ENCODE data around the gene DNAH11.
"Not testable (repeated sequence)": the region's sequence is repeated elsewhere in the genome, so short reads cannot be mapped to it uniquely, and the experiment has no call there.

The DNAH11 gene

DNA sequence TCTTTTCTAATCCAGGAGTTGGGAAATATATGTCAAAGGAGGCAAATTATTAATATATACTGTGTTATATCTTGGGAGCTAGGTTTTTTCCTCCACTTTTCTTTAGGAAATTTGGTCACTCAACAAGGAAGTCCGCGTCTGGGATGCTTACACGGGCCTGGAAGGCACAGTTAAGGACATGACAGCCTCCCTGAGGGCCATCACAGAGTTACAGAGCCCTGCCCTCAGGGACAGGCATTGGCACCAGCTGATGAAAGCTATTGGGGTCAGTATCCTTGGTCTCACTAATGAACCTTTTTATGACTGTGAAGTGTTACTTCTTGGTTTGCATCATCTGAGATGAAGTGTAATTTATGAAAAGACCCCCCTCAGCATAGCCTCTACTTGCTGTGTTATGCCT lies 74.7 kb downstream of the DNAH11 start:
- DNase-seq (no peak), ATAC-seq (no peak)

DNA sequence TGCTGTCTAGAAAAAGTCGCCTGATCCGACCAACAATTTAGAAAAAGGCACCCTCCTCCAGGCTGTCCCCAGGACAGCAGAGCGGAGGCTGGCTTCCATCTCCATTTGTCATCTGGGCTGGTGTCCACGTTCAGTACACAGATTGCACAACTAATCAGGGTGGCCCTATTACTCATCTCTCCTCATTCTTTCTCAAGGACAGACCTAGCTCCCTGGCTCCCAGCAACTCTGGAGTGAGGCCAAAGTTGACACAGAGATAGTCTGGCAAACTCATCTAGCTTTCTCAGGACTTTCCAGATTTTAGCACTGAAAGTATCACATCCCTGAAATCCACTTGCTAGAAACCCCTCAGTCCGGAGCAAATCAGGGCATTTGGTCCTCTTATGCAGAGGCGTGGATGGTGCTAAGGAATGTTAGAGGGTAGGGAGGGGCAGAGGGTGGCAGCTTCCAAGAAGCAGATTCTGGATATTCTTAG lies 75.1 kb downstream of the DNAH11 start:
- DNase-seq, result no peak
- no peak for ATAC-seq

- ATAC-seq (no peak), DNase-seq (no peak)
These were observed 75.9 kb downstream of the DNAH11 start for GRCh38 chr7:21618706-21619105.

- DNase-seq, result no peak
- no peak for ATAC-seq
These were observed 77.2 kb downstream of the DNAH11 start for GRCh38 chr7:21620054-21620453.

DNA sequence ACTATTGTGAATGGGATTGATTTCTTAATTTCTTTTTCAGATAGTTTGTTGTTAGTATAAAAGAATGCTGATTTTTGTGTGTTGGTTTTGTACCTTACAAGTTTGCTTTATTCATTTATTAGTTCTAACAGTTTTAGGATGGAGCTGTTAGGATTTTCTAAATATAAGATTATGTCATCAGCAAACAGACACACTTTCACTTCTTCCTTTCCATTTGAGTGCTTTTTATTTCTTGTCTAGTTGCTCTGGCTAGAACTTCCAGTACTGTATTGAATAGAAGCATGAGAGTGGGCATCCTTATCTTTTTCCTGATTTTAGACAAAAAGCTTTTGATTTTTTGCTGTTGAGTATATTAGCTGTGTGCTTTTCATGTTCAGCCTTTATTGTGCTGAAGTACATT lies 81.5 kb downstream of the DNAH11 start:
- ATAC-seq (no peak), DNase-seq (no peak)

DNA sequence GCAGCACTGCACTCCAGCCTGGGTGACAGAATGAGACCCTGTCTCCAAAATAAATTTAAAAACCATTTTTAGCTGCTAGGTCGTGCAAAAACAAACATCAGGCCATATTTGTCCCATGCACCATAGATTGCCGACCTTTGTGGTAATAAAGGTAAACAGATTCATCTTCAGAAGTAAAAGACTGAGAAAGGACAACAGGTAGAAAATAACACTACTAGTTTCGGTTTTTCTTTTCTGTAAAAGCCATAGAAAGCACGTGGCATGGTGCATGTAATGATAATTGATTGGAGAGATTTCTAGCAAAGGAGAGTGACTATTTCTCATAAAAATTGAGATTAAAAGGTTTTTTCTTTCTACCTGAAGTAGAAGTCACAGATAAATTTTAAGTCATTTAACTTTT lies 93.9 kb downstream of the DNAH11 start:
- DNase-seq, result no peak
- no peak for ATAC-seq

GRCh38 chr7:21639206-21639868 lies 96.5 kb downstream of the DNAH11 start:
- DNase-seq (no peak), ATAC-seq (no peak)

- no peak for ATAC-seq
- DNase-seq, result no peak
These were observed 97.3 kb downstream of the DNAH11 start for GRCh38 chr7:21640105-21640504.

DNA sequence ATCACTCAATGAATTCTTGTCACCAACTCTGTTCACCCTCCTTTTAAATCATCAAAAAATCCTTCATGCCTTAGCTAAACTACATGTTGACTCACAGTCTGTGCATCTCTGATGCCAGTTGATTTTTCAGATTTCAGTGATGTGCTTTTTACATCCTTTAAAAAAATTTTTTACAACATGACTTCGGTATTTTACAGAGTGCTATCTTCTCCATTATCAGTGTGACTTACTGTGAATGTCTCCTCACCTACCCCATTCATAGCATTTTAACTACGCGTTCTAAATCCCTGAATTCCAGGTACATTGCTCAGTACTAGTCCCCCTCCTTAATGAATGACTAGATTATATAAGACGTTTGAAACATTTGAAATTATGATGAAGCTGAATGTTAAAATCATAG lies 98.7 kb downstream of the DNAH11 start:
- ATAC-seq (no peak), DNase-seq (no peak)

- no peak for ATAC-seq
- no peak for DNase-seq
These were observed 99.6 kb downstream of the DNAH11 start for GRCh38 chr7:21642422-21642821.

GRCh38 chr7:21651697-21652096 lies 108.9 kb downstream of the DNAH11 start:
- ATAC-seq, result no peak
- no peak for DNase-seq

DNA sequence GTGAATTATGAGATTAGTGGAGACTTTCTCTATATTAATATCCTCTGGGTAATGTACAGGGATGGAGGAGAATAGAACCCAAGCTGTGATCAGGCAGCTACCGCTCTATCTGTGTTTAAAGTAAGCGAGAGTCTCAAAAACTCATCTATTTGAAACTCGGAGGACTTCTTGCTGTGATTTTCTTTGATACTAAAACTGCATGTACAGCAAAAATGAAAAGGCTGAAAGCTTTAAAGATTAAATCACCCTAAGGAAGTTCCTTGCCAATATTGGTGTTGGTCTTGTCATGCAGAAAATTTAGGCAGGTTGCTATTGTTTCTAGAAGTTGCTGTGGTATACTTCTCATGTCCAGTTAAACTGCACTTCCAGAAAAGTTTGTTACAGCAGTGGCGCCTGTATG lies 110.8 kb downstream of the DNAH11 start:
- DNase-seq, result no peak

GRCh38 chr7:21656081-21656480 lies 113.2 kb downstream of the DNAH11 start:
- ATAC-seq (no peak), DNase-seq (no peak)

More for the DNA sequence above, 110.8 kb downstream of the DNAH11 start:
- no peak for ATAC-seq

GRCh38 chr7:21656796-21657195 lies 114.0 kb downstream of the DNAH11 start:
- ATAC-seq, result no peak
- DNase-seq, result no peak

DNA sequence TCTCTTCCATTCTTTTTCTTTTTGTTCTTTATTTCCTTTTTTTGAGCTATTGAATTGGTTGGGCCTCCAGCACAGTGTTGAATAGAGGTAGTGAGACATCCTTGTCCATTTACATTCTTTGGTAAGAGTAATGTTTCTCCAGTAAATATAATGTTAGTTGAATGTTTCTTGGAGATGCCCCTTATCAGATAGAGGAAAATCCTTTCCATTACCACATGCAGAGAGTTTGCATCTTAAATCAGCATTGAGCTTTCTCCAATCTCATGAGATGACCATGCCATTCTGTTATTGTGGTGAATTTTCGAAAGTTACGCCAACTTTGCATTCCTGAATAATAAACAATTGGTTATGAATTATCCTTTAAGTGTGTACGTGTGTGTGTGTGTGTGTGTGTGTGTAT lies 127.7 kb downstream of the DNAH11 start:
- ATAC-seq (no peak), DNase-seq (no peak)

DNA sequence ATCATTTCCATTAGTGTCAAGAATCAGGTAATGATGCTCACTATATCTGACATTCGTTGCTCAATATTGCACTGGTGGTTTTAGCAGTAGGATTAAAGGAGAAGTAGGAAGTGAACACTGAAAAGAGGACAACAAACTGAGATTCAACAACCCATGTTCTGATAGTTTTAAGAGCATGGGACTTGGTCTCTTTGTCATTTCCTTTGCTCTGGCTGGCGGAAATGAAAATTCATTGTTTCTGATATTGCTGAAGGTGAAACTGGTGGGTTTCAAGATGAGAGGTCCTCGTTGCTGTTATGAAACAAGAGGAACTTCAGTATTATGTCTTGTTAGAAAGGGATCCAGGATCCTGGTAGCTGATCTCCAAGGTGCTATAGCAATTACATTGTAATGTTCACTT lies 129.0 kb downstream of the DNAH11 start:
- ATAC-seq (no peak), DNase-seq (no peak)

DNA sequence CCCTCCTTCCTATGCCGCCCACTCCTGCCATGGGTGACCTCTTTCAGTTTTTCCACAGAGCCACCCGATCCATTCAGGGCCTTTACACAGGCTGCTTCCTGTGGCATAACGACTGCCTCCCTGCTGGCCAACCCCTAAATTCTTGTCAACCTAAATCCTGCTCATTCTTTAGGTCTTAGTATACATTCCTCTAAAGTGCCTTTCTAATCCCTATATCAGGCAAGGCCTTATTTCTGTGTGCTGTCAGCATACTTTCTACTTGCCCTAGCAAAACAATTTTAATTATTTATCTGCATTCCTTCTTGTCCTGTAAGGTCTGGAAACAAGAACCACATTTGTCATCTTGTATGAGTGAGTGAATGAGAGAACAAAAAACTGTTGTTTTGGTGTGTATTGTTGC lies 132.4 kb downstream of the DNAH11 start:
- ATAC-seq (no peak), DNase-seq (no peak)

- ATAC-seq (no peak), DNase-seq (no peak)
These were observed 147.9 kb downstream of the DNAH11 start for GRCh38 chr7:21690705-21691104.

GRCh38 chr7:21691146-21691545 lies 148.3 kb downstream of the DNAH11 start:
- ATAC-seq, DNase-seq: not testable (repeated sequence)

DNA sequence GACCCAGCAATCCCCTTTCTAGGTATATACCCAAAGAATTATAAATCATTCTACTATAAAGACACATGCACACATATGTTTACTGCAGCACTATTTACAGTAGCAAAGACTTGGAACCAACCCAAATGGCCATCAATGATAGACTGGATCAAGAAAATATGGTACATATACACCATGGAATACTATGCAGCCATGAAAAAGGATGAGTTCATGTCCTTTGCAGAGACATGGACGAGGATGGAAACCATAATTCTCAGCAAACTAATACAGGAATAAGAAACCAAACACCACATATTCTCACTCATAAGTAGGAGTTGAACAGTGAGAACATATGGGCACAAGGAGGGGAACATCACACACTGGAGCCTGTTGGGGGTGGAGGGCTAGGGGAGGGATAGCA lies 157.7 kb downstream of the DNAH11 start:
- DNase-seq, ATAC-seq: not testable (repeated sequence)

- DNase-seq (no peak), ATAC-seq (no peak)
These were observed 159.5 kb downstream of the DNAH11 start for GRCh38 chr7:21702303-21702702.

DNA sequence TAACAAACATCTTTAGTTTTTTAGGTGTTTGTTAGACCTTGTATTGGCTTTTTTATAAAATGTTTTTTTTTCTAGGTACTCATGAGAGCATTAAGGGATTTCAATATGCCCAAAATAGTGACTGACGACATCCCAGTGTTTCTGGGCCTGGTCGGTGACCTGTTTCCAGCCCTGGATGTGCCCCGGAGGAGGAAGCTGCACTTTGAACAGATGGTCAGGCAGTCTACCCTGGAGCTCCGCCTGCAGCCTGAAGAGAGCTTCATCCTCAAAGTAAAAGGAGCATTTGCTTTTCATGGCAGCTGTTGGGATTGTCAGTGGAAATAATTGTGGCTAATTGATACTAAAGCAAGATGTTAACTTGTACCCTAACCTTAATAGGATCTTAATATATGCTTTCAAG lies 161.5 kb downstream of the DNAH11 start:
- DNase-seq (no peak), ATAC-seq (no peak)

- DNase-seq, result no peak
These were observed 163.3 kb downstream of the DNAH11 start for GRCh38 chr7:21706131-21706530.

DNA sequence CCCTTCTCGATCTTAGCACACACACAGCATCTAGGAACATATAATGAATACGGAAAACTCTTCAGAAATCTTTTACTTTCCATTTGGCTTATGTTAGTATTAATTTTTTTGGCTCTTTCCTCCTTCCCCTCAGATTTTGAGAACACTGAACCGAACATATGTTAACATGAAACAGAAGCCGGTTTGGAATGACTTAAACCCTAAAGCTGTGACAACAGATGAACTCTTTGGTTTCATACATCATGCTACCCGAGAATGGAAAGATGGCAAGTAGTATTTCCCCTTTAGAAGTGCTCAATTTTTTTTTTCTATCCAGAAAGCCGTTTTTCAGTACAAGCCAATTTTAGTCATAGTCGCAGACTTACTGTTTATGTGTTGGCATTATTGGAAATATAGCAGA lies 164.7 kb downstream of the DNAH11 start:
- no peak for DNase-seq
- no peak for ATAC-seq

More at GRCh38 chr7:21706131-21706530, 163.3 kb downstream of the DNAH11 start:
- no peak for ATAC-seq

DNA sequence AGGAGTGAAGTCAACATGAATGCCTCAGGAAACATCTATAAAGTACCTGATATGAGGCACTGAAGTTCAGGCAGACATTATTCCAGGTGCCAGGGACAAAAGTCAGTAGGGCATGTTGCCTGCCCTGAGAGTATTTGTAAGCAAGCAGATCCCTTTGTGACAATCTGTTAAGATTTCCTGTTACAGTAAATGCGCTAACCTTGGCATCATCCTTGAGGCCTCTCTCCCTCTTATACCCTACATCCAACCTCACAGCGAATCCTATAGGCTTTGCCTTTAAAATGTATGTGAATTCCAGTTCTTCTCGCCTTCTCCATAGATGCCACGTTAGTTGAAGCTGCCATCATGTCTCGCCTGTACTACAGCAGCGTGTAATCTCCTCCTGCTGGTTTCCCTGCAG lies 165.3 kb downstream of the DNAH11 start:
- no peak for ATAC-seq

More for the DNA sequence above, 165.3 kb downstream of the DNAH11 start:
- no peak for DNase-seq

Measured in stimulated activated naive CD8-positive, alpha-beta T cell treated with anti-CD3 and anti-CD28 coated beads, Interleukin-15, Interleukin-2, amounts not matched to agents 100 U/mL and 50 U/mL, for 24 hours (primary cell).